PC-3 (cell line): ENCODE measurements around the gene MAD1L1. TPM values are rescaled to one million over a fixed set of nuclear protein-coding genes. Genes with fewer than 3 reads are reported as not detected.
A peak's percentile ranks its signal among the peaks of the same experiment; 100 is the strongest.

Source experiments
- ATAC-seq: fragments of 200-7000 bp; cut with Tn5 transposase; 2 replicates; pipeline ENCODE4 v1.9.1; 2020; ENCODE audit warnings: mild to moderate bottlenecking, moderate library complexity
- BruUV-seq: library from RNA; stranded (reverse); fragments of 400-500 nt; replicated peaks from 2 replicates; lab custom pipeline; 2021; lab: Mats Ljungman, UMichigan
- CTCF ChIA-PET: fragments of 300-600 bp; sonication (Branson Sonifier 250); formaldehyde crosslinking; loops from one replicate; lab custom pipeline; 2022; ENCODE audit warnings: antibody characterized with exemption; lab: Charles Lee
- POLR2A ChIA-PET: fragments of 300-600 bp; sonication (Branson Sonifier 250); formaldehyde crosslinking; loops from one replicate; lab custom pipeline; 2022; ENCODE audit warnings: antibody characterized with exemption; ENCODE audit not compliant: unreplicated experiment; lab: Charles Lee
- DNase-seq: peaks from one replicate; pipeline ENCODE4 v3.0.0-alpha.2; 2015
- H2AFZ ChIP-seq: fragments of 300-600 bp; sonication (generic); 2 replicates; pipeline ENCODE4 v1.6.0; 2016; ENCODE audit warnings: antibody characterized with exemption, low read length
- H3F3A ChIP-seq: fragments of 300-600 bp; sonication (generic); one replicate; pipeline ENCODE4 v1.6.0; 2017; ENCODE audit warnings: antibody characterized with exemption, low read length, control low read depth, mild to moderate bottlenecking; ENCODE audit not compliant: unreplicated experiment
- H3K27ac ChIP-seq: fragments of 300-600 bp; sonication (generic); 2 replicates; pipeline ENCODE4 v1.5.1; 2016; ENCODE audit warnings: mild to moderate bottlenecking, low read length
- H3K27me3 ChIP-seq: fragments of 300-600 bp; sonication (generic); 2 replicates; pipeline ENCODE4 v1.6.1; 2016; ENCODE audit warnings: low read length, mixed read lengths
- H3K36me3 ChIP-seq: fragments of 300-600 bp; sonication (generic); 2 replicates; pipeline ENCODE4 v1.6.1; 2016; ENCODE audit warnings: low read depth, mixed run types, low read length, mixed read lengths
- H3K4me1 ChIP-seq: fragments of 300-600 bp; sonication (generic); 2 replicates; pipeline ENCODE4 v1.5.1; 2016; ENCODE audit warnings: low read length; ENCODE audit not compliant: insufficient read depth
- H3K4me2 ChIP-seq: fragments of 300-600 bp; sonication (generic); 2 replicates; pipeline ENCODE4 v1.6.0; 2016; ENCODE audit warnings: low read length
- H3K4me3 ChIP-seq: fragments of 300-600 bp; sonication (generic); 2 replicates; pipeline ENCODE4 v1.5.1; 2016; ENCODE audit warnings: mild to moderate bottlenecking, low read length, mixed read lengths
- H3K79me2 ChIP-seq: fragments of 300-600 bp; sonication (generic); 2 replicates; pipeline ENCODE4 v1.6.1; 2017; ENCODE audit warnings: low read length, mixed read lengths
- H3K9ac ChIP-seq: fragments of 300-600 bp; sonication (generic); 2 replicates; pipeline ENCODE4 v1.6.0; 2016; ENCODE audit warnings: mild to moderate bottlenecking, low read length
- H3K9me2 ChIP-seq: fragments of 300-600 bp; sonication (generic); replicated peaks from 2 replicates; pipeline ENCODE4 v1.6.1; 2016; ENCODE audit warnings: mixed run types, low read length, mixed read lengths
- H3K9me3 ChIP-seq: fragments of 300-600 bp; sonication (generic); 2 replicates; pipeline ENCODE4 v1.6.1; 2016; ENCODE audit warnings: low read length, mixed read lengths
- H4K20me1 ChIP-seq: fragments of 300-600 bp; sonication (generic); 2 replicates; pipeline ENCODE4 v1.6.1; 2016; ENCODE audit warnings: low read length, mixed read lengths
- EZH2 ChIP-seq: fragments of 300-600 bp; sonication (generic); IDR thresholded peaks from one replicate; pipeline ENCODE4 v1.6.1; 2017; ENCODE audit warnings: antibody characterized with exemption, mild to moderate bottlenecking, low read length; ENCODE audit not compliant: unreplicated experiment
- EZH2phosphoT487 ChIP-seq: fragments of 300-600 bp; sonication (generic); IDR thresholded peaks from 2 replicates; pipeline ENCODE4 v1.6.1; 2018; ENCODE audit warnings: mild to moderate bottlenecking, antibody characterized with exemption, low read length, borderline replicate concordance
- intact Hi-C: fragments of 100-400 bp; cut with micrococcal nuclease; formaldehyde crosslinking; loops from 2 replicates; pipeline ENCODE4 v1.9.0; 2023
- total RNA-seq: library from RNA; depleted of rRNA; stranded (reverse); fragments of >200 nt; gene quantifications from 2 replicates; pipeline ENCODE4 v1.2.3, GENCODE V29; 2014
- TF ChIP-seq, protein P1 (sequence below): fragments of 300-600 bp; sonication (generic); conservative IDR thresholded peaks from 2 replicates; pipeline ENCODE4 v1.5.1; 2017; ENCODE audit warnings: antibody characterized with exemption, low read depth, mild to moderate bottlenecking, low read length

Gene MAD1L1
- total RNA-seq, 1 experiment from 2014 or later = 88.4 TPM

GRCh38 chr7:2260820-2261219 is 28.1 kb upstream of the MAD1L1 start:
- POLR2A ChIA-PET = no interaction called here
- H3K27ac ChIP-seq = peak overlapping the region; percentile 44
- peak; percentile 92 for ATAC-seq

GRCh38 chr7:2259480-2259879 is 26.7 kb upstream of the MAD1L1 start:
- H3K36me3 ChIP-seq = no peaks in the 10 kb centered on the region
- ATAC-seq = no peak
- no peak overlapping the region for H3K27ac ChIP-seq
- ChIA-PET POLR2A (no interaction called here), CTCF (no interaction called here)
- no peak overlapping the region for H3K9ac ChIP-seq
- H3K9me3 ChIP-seq = no peaks in the 10 kb centered on the region
- H4K20me1 ChIP-seq = no peaks in the 10 kb centered on the region
- BruUV-seq = no TSS peak
- H3K4me3 ChIP-seq = no peak overlapping the region
- intact Hi-C loops = no loop called here
- peaks cover 35% of the 10 kb centered on the region for H3K4me1 ChIP-seq
- H2AFZ ChIP-seq = no peak overlapping the region
- no peak overlapping the region for H3K4me2 ChIP-seq
- no peak for DNase-seq
- no peaks in the 10 kb centered on the region for H3K9me2 ChIP-seq
- no peaks in the 10 kb centered on the region for H3K79me2 ChIP-seq
- H3K27me3 ChIP-seq = no peaks in the 10 kb centered on the region
- H3F3A ChIP-seq = no peaks in the 10 kb centered on the region
- no peak for TF ChIP-seq EZH2phosphoT487
- TF ChIP-seq, protein P1, sequence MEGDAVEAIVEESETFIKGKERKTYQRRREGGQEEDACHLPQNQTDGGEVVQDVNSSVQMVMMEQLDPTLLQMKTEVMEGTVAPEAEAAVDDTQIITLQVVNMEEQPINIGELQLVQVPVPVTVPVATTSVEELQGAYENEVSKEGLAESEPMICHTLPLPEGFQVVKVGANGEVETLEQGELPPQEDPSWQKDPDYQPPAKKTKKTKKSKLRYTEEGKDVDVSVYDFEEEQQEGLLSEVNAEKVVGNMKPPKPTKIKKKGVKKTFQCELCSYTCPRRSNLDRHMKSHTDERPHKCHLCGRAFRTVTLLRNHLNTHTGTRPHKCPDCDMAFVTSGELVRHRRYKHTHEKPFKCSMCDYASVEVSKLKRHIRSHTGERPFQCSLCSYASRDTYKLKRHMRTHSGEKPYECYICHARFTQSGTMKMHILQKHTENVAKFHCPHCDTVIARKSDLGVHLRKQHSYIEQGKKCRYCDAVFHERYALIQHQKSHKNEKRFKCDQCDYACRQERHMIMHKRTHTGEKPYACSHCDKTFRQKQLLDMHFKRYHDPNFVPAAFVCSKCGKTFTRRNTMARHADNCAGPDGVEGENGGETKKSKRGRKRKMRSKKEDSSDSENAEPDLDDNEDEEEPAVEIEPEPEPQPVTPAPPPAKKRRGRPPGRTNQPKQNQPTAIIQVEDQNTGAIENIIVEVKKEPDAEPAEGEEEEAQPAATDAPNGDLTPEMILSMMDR = no peak
- no peak for TF ChIP-seq EZH2

More at GRCh38 chr7:2260820-2261219, 28.1 kb upstream of the MAD1L1 start:
- BruUV-seq = no TSS peak
- Histone ChIP-seq H3K27me3 (no peaks in the 10 kb centered on the region), H3K9me3 (no peaks in the 10 kb centered on the region), H3K9ac (no peak overlapping the region), H3K79me2 (no peaks in the 10 kb centered on the region), H3K4me2 (no peak overlapping the region), H3K36me3 (no peaks in the 10 kb centered on the region), H2AFZ (no peak overlapping the region), H3K4me1 (peaks cover 23% of the 10 kb centered on the region), H3K4me3 (no peak overlapping the region), H4K20me1 (no peaks in the 10 kb centered on the region), H3K9me2 (no peaks in the 10 kb centered on the region), H3F3A (no peaks in the 10 kb centered on the region)
- intact Hi-C loops = loop anchor here (5.0 kb wide), 1 partner anchor 51 kb away; the partner anchor contains the start of gene SNX8
- TF ChIP-seq EZH2phosphoT487 (no peak), EZH2 (no peak)
- TF ChIP-seq, protein P1 = no peak
- CTCF ChIA-PET = interaction anchor here (0.5 to 0.6 kb wide), 2 partner anchors 25 to 49 kb away, joined by 3 read pairs; no protein-coding TSS in a partner anchor
- peak; percentile 98 for DNase-seq

DNA sequence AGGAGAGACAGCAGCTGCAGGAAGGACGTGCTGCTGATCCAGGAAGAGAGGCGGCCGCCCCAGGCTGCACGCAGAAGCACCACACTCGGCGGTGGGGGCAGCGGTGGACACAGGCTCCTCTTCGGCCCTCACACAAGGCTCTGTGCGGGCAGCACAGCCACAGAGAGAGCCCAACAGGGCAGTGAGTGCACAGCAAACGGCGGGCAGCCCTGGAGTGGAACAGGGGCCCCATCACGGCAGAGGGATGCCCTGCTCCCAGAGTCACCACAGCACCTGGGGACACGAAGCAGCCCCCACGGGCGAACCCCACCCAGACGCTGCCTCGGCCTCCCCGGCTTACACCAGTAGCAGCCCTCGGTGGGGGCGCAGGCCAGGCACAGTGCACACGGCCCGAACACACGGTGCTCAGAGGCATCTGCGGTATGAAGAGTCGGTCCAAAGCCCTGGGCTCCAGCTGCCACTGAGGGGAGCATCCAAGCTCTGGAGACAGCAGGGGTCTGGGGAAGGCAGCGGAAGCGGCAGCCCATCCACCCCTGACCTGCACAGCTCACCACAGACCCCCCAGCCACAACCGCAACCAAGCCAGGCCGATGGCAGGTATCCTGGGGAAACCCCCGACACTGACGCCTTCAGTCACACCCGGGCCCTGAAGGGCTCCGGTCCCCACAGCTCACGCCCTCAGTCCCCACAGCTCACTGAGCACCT is 26.1 kb upstream of the MAD1L1 start:
- CTCF ChIA-PET = no interaction called here
- no peak for ATAC-seq
- no TSS peak for BruUV-seq

More for the DNA sequence above, 26.1 kb upstream of the MAD1L1 start:
- Histone ChIP-seq H4K20me1 (no peaks in the 10 kb centered on the region), H3K9me2 (no peaks in the 10 kb centered on the region), H3K9me3 (no peaks in the 10 kb centered on the region), H3K27me3 (no peaks in the 10 kb centered on the region), H3K4me1 (peaks cover 35% of the 10 kb centered on the region), H3K9ac (no peak overlapping the region), H2AFZ (no peak overlapping the region), H3K79me2 (no peaks in the 10 kb centered on the region), H3K4me3 (no peak overlapping the region), H3F3A (no peaks in the 10 kb centered on the region), H3K36me3 (no peaks in the 10 kb centered on the region), H3K27ac (no peak overlapping the region), H3K4me2 (no peak overlapping the region)
- DNase-seq = no peak
- intact Hi-C loops = no loop called here
- TF ChIP-seq, protein P1 = no peak
- TF ChIP-seq EZH2phosphoT487 = no peak
- no peak for TF ChIP-seq EZH2
- POLR2A ChIA-PET = no interaction called here
